ENCODE results near the gene P3H2.

P3H2 gene

GRCh38 chr3:190122198-190122771 is 1.6 kb upstream of the P3H2 start:
- DNase-seq, result no peak

- no peak for DNase-seq
Measured at GRCh38 chr3:190121383-190121782, 686 bp upstream of the P3H2 start.

GRCh38 chr3:190121061-190121377 is 322 bp upstream of the P3H2 start:
- no peak for DNase-seq

GRCh38 chr3:190119461-190120268 is 1.0 kb downstream of the P3H2 start:
- DNase-seq, result no peak

GRCh38 chr3:190118438-190118837 is 2.3 kb downstream of the P3H2 start:
- no peak for DNase-seq

- DNase-seq, result no peak
Measured at GRCh38 chr3:190117981-190118380, 2.7 kb downstream of the P3H2 start.

GRCh38 chr3:190116551-190117067 is 4.1 kb downstream of the P3H2 start:
- DNase-seq, result no peak

- DNase-seq, result no peak
Measured at GRCh38 chr3:190110826-190111225, 9.9 kb downstream of the P3H2 start.

GRCh38 chr3:190109441-190109840 is 11.3 kb downstream of the P3H2 start:
- no peak for DNase-seq

GRCh38 chr3:190108804-190109203 is 11.9 kb downstream of the P3H2 start:
- no peak for DNase-seq

GRCh38 chr3:190105876-190106275 is 14.8 kb downstream of the P3H2 start:
- no peak for DNase-seq

- DNase-seq, result no peak
Measured at GRCh38 chr3:190101320-190102011, 19.2 kb downstream of the P3H2 start.

GRCh38 chr3:190099099-190099498 is 21.6 kb downstream of the P3H2 start:
- no peak for DNase-seq

- no peak for DNase-seq
Measured at GRCh38 chr3:190097617-190098016, 23.1 kb downstream of the P3H2 start.

GRCh38 chr3:190097025-190097424 is 23.7 kb downstream of the P3H2 start:
- DNase-seq, result no peak

- DNase-seq, result no peak
Measured at GRCh38 chr3:190096345-190096744, 24.4 kb downstream of the P3H2 start.

- no peak for DNase-seq
Measured at GRCh38 chr3:190094160-190094718, 26.5 kb downstream of the P3H2 start.

- DNase-seq, result no peak
Measured at GRCh38 chr3:190092250-190092649, 28.4 kb downstream of the P3H2 start.

GRCh38 chr3:190089711-190090110 is 31.0 kb downstream of the P3H2 start:
- no peak for DNase-seq

- DNase-seq, result no peak
Measured at GRCh38 chr3:190088890-190089289, 31.8 kb downstream of the P3H2 start.

GRCh38 chr3:190086191-190086590 is 34.5 kb downstream of the P3H2 start:
- no peak for DNase-seq

- DNase-seq, result no peak
Measured at GRCh38 chr3:190084983-190085382, 35.7 kb downstream of the P3H2 start.

- no peak for DNase-seq
Measured at GRCh38 chr3:190083635-190084034, 37.1 kb downstream of the P3H2 start.

- no peak for DNase-seq
Measured at GRCh38 chr3:190081389-190081788, 39.3 kb downstream of the P3H2 start.

Data from NCI-H774 (cell line).